HG02798 (cell line): Measurements from ENCODE around the gene PTGR3.

Experiments
- ATAC-seq: cut with Tn5 transposase; IDR thresholded peaks from one replicate; pipeline ENCODE4 v1.9.1; 2021; ENCODE audit warnings: mild to moderate bottlenecking; ENCODE audit not compliant: unreplicated experiment, poor library complexity

The PTGR3 gene

DNA sequence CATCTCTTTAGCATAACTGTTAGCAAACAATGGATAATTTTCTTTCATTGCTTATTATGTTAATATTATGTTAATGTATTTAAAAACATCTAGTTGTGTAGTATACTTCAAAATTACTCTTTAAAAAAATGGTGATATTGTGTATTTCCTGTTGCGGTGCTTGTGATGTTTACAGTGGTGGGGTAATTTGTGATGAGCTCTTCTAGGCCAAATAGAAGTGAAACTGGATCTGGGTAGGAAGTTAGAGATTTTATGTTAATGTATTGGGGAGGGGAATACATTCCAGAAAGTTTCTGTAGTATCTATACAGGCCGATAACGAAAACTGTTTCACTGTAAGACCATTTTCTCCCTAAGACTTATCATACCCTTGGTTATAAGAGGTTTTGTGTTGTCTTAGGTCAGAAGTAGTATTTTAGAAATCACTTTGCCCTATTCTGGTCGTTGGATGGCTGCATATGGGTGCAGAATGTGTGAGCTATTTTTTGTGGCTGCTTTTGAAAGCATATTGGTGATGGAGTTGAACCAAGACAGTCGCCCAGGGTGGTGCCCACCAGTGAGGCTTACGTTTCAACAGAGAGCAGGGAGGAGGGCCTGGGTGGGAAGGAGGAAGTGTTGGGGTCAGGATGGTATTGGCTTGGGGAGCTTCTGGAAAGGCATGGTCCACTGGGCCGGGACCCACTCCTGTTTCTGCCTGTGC is 7.4 kb upstream of the PTGR3 start:
- no peak for ATAC-seq

DNA sequence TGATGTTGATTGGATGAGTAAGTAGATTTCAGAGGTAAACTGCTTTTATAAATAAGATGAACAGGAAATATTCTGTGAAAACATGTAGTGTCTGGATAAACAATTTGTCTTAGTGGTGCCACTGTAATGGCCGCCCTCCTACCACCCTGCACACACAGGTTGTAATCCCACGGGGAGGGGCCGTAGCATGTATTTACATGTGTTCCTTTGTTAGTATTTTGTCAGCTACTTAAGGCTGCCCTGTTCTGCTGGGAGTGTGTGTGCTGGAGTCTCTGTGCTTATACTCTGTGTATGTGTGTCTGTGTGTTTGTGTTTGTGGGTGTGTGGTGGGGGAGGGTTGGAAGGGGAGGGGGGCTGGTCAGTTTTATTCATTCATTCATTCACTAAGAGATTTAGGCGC is 6.7 kb upstream of the PTGR3 start:
- ATAC-seq: no peak

DNA sequence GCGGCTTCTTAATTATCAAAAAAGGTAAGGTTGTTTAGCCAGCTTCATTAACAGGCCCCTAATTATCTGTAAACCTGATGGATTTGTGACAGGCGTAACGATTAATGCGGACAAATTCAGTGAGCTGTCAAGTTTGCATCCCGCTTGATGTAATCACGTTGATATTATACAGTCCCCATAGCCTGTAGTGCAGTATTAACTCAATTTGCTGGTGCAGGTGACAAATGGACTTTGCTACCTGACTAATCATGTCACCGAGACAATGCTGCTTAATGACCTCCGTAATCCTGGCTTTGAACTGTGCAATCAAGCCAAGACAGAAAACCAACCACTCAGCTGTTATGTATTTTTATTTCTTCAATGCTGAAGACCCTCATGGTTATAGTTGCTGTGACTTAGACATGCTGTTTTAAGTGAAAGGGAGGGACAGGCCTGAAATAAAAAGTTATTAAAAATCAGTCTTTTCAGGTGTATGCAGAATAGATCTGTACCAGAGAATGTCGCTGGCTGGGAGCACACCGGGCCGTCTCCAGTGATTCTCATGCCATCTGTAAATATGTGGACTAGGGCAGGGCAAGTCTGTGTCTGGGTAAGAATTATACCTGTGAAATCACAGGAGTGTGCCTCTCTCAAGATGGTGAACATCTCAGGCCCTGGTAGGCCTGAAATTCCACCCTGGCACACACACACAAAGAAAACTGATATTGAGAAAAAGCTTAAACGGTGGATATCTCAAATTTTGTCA is 6.0 kb upstream of the PTGR3 start:
- ATAC-seq: no peak

DNA sequence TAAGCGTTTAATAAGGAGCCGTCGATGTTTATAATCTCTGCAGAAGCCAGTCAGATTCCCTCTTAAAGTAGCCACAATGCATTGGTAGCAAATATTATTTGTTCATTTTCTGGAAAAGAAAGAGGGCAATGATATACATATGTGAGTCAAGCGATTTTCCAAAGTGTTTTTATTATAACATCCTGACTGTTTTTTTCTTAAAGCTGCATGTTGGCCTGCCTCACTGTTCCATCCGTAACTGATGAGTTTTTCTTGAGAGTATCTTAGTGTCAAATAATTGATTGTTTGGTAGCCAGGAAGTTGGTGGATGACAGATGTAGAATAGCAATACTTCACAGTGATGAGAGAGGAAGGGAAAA is 5.4 kb upstream of the PTGR3 start:
- ATAC-seq: no peak

DNA sequence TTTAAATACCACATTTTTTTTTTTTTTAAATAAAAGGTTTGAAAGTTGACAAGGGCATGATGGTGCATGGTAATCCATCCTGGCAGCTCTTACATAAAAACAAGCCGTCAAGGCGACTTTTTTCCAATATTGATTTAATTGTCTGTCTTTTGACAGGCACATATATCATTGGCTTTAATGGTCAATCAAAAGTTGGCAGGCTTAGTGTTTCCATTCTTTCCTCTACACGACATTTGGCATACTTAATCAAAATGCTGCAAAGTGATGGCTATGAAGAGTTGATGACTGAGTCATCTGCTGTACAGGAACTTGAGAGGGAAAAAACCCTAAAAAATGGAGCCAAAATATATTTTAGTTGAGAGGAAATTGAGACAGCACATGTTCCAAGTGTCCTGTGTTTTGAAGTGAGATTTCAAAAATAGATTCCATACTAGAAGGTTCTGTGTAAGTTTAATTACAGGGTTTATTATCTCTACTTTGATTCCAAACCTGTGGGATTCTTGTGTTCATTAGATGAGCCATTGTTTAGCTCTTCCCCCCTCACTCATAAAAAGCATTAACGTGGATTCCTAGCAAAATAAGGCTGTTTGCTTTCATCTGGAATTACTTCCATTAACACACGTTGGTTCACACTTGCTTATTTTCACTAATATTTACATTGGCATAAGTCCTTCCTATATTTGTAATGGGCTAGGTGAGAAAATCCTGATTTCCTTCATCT is 4.8 kb upstream of the PTGR3 start:
- ATAC-seq: no peak

DNA sequence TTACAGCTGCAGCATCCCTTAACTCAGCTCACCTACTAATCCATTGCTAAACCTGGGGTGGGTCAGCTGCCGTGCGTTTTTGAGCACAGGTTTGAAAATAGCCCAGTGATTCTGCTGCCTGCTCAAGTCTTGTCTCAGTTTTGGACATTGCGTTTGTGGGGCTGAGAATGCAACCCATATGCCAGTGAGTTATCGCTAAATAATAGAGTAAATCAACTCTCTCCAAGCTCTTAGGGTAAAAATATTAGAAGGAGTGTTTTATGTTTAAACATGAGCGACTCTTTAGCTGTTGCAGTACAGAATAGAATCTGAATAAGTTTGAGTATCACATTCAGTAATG is 3.8 kb upstream of the PTGR3 start:
- ATAC-seq: no peak

DNA sequence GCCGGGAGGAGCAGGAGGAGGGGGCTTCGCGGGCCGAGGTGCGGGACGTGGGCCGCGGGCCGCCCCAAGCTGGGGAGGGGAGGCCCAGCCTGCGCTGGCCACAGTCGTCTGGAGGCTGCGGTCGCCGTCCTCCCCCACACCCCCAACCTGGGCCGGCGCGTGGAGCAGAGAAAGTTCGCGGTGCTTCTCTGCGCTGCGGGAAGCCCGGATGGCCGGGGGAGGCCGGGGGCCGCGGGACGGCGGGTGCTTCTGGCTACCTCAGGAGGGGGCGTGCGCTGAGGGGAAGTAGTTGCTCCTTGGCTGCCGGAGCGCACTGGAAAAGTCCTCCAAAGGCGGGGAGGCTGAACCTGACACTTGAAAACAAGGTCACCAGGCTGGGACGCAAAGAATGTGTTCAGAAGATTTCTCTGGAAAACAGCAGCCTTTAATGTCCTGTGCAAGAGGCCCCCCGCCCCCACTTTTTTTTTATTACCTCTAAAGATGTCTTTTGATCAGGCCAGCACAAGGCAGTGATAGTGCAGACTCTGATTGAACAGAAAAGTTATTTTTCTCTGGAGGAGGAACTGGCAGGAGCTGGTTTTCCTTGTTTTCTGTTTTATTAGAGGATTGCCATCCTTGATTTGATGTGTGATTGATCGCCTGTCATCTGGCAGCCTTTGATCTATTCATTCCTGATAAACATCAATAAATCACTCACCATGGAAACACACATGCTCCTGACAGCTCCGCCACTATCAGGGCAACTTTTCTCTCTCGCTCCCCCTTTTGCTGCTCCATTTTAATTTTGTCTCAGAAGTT is 3.2 kb upstream of the PTGR3 start:
- ATAC-seq: no peak

DNA sequence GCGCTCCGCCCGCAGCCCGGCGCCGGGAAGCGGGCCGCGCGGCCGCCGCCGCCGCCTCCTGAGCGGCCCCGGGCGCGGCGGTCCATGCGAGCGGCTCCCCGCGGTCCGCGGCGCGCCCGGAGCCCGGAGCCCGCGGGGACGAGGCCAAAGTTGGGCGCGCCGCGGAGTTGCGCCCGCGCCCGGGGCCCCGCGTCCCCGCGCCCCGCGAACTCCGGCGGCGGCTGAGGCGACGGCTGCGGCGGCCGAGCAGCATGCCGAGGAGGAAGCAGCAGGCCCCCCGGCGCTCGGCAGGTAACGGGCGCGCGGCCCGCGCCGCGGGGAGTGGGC is 2.6 kb upstream of the PTGR3 start:
- no peak for ATAC-seq

DNA sequence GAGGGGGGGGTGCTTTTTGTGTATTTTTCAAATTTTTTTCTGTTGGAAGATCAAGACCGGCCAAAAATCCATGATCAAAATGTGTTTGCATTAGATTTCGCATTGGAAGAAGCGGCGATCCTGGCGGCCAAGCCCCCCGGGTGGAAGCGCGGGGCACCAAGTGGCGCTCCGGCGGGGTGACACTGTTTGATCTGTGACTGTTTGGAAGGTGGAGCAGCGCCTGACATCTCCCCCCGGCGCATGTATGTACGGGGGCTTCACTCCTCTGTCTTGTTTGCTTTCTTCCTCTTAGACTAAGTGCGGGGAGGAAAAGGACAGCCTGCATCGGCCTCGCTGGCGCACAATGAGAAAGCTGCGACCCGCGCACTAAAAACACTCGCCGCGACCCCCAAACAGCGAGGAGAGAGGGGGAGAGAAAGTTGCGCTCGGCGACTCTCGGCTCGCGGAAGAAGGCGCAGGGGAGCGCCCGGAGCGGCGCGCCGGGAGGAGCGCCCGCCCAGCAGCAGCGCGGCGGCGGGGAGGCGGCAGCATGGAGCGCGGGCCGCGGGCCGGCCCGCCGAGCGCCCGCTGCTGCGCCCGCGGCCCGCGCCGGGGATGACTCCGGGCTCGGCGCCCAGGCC is 2.2 kb upstream of the PTGR3 start:
- ATAC-seq: no peak

DNA sequence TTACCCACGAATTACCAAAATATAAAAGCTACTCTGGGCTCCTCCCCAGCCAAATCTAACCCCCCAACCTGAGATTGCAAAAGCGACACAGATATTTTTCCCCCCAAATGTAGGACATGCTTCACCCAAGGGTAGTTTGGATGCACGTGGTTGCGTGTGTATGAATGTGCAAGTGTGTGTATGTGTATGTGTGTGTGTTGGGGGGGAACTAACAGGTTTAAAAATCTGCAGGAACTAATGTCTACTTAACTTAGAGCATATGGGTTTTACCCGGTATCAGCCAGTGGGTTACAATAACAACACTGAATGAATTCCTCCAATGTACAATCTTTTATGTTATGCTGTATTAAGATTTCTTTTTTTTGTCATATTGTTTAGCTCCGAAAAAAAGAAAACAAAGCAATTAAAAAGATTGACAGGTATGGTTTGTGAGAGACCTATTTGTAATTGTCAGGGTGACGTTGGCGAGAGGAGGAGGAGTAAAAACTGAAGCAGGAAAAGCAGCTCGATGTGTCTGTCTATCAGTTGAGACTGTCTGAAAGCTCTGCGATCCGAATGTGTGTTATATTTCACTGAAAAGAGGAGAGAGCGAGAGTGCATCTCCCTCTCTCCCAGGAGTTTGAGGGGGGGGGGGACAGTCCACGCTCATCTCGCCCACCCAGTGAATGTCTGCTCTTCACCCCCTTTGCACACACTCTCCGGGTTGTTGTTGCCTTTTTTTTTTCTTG is 1.5 kb upstream of the PTGR3 start, which contains the start of gene TSHZ1:
TSS of gene TSHZ1 (plus strand) at position 524 of the 728 bp plus-strand sequence. CDS start 1,080 bp downstream, outside the sequence.
- peak; percentile 41 for ATAC-seq

DNA sequence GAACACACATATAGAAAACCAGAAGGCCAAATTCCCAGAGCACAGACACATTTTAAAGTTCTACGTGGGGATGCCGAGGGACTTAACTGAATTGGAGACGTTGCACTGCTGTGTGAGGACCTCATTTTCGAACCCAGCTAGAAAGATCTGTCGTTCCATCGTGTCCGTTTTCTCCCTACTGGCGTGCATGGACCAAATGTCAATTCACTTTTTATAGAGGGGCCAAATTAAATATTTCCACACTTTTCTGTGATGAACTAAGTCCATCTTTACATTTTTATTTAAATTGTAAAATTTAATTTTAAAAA is 966 bp upstream of the PTGR3 start:
- no peak for ATAC-seq

DNA sequence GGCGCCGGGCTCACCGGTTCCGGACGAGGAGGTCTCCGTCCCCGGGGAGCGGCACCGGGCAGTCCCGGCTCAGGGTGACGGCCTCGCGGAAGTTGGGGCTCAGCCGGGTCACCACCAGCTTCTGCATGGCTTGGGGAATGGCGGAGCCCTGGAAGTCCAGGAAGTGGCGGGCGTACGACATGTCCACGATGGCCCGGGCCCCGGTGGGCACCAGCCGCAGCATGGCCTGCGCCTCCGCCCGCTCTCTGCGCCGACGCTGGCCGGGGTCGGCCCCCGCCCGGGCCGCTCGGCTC is 157 bp downstream of the PTGR3 start:
- ATAC-seq: no peak

DNA sequence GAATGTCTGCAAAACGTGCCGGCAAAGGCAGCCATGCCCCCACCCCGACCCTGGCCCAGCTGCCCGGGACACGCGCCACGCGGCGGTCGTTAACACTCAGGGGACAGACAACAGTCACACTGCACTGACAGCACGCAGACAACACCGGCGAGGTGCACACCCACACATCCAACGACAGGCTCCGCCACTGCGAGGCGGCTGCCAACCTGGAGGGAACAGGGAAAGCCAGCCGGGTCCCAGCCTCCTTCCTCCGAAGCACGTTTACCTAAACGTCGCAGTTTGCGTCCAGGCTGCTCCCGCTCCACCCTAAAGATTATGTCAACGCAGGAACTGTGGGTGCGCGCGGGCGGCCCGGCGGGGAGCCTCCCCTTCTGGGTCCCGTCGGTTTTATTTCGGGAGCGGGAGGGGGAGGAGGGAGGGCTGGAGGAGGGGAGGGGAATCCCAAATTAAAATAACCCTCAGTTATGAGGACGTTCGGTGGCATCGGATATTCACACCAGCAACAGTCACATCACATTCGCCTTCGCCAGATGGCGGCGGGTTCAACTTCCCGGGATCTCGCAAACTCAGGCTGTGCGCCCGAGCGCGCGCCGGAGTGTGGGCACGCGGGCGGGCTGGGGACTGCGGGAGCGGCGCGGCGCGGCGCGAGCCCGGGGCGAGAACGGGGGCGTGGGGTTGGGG is 644 bp downstream of the PTGR3 start:
- ATAC-seq: peak; percentile 7

DNA sequence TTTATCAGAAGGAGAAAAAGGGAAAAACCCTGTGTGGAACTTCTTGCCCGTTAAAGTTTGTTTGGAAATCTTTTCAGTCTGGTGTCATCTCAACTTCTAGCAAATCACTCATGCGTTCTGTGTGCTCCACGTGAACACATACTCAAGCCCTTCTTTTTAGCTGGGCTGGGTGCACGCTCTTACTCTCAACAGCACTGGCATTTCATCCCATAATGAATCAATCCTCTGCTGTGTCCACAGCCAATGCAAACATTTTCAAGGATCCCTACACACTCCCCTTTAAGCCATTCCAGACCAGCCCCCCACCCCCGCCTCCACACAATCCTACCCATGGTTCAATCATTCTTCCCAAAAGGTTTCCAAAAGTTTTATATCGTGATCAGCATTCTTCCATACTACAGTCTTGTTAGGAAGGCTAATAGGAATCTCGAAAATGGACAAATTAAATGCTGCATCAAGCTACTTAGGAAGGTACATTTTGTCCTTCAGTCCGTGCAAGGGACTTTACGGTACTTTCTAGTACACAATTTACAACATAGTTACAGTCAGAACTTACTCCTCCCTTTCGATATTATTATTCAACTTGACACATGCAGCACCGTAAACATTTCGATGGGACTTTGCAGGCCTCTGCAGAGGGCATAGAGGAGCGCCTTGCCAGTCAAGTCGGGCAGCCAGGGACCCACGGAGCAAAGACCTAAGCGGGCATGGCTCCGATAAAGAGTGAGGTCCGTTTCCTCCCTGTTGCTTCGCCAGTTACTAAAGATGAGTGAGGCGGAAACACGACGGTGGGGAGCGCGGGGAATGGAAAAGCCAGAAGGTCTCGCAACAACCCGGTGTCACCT is 1.4 kb downstream of the PTGR3 start:
- ATAC-seq: no peak

DNA sequence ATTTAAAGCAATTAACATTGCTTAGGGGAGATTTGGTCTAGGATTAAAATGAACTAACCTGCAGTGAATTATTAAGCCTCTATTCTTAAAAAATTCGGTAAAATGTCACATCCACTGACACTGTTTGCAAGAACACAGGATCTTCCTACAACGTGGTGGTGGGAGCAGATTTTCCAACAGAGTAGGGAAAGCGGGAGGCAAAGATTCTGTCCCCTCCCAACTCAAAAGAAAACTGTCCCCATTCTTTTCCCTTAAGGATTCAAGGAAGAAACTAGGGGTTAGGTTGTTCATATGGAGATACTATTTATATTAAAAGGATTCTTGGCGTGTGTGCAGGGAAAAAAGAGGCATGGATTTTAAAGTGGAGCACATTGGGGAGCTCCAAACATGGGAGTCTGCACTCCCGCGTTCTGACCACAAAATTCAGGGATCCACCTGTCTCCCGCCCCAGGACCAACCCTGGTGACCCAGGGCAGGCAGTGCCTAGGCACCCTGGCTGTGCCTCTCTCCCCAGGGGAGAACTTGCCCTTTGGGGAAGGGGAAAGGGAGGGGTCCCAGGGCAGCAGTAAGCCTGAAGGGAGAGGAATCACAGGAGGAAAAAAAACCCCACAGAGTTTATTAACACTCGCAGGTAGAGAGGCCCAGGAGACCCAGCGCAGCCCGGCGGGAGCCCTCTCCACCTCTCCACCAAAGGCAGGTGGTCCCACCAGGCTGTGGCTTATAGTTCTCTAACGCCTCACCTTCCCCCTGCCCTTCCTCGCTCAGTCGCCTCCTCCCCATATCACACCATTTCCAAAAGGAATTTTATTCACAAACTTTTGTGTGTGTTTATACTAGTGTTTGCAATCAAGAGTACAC is 2.3 kb downstream of the PTGR3 start:
- ATAC-seq: no peak

DNA sequence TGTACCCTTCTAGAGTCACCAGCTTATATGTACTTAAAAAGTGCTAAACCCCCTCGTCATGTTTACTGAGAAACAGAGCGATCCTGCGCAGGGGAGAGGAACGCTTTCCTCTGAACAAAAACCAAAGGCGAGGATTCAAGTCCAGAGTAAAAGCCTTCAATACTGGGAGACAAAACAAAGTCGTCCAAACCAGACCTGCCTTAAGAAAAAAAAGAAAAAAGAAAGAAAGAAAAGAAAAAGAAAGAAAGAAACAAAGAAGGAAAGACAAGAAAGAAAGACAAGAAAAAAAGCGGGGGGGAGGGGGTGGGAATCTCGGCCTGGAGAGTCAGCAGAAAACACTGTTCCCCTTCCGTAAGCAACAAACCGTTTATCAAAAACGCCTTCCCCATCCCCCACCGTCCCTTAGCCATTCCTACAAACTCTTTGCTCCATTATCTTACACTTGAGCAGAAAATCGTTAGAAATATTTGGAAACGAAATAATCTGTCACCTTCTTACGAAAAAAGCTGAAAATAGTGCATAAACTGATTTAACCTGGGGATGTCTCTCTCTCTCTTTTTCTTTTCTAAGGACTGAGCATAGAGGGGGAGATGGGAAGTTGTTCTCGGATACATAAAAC is 3.3 kb downstream of the PTGR3 start:
- ATAC-seq: no peak

DNA sequence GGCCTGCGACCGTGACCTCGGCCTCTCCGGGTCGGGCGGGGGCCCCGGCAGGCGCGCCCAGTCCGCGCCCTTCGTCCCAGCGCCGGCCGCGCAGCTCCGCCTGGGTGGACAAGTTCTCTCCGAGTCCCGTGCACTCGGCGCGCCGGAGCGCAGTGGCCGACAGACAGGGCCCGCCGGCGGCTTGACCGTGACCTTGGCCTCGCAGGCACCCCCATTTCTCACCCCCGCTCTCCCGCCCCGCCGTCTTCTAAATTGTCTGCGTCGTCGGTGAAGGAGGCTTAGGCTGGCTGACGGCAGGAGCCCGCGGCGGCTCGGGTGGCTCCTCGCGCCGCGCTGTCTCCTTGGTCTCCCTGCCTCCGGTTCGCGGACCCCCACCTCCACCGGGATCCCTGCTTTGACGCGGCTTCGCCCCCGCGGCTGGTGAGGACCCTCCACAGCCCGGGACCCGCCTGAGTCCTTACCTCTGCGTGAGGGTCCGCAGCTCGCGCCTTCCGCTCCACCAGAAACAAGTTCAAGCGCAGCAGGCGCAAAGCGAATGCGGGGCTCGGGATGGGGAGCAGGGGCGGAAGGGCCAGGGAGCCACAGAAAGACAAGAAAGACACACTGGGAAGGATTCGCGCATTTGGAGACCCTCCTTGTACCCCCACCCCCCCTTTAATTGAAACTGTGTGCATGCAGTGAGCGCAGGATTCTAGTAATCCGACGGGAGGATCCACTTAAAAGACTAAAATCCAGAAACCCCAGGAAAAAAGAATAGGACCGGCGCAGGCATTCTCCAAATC is 4.0 kb downstream of the PTGR3 start:
- ATAC-seq: no peak
